Transverse colon (tissue), 4 donors: ENCODE data around the gene GLB1L2.

ENCODE experiments used
- CTCF ChIP-seq, 5 experiments: fragments of 200-600 bp in 3 of 5; fragments of 450-650 bp in 2 of 5; sonication (generic) in 3 of 5; IDR thresholded peaks; 1 replicate in 2 of 5; 2 replicates in 3 of 5; pipeline ENCODE4 v1.5.1; 2016 to 2017; ENCODE audit warnings: antibody characterized with exemption in 5 of 5, inconsistent platforms in 3 of 5, mild to moderate bottlenecking in 2 of 5, moderate library complexity in 1 of 5
- EP300 ChIP-seq: sonication (generic); formaldehyde crosslinking; IDR thresholded peaks from one replicate; pipeline ENCODE4 v1.6.1; 2017; ENCODE audit warnings: antibody characterized with exemption, low read depth
- POLR2A ChIP-seq: fragments of 450-650 bp; IDR thresholded peaks from one replicate; pipeline ENCODE4 v1.6.1; 2016; ENCODE audit warnings: antibody characterized with exemption, mild to moderate bottlenecking, moderate library complexity
- POLR2AphosphoS5 ChIP-seq, 3 donors: sonication (generic); formaldehyde crosslinking; IDR thresholded peaks; one replicate each; pipeline ENCODE4 v1.6.1; 2016; ENCODE audit warnings: antibody characterized with exemption in 3 of 3

- TF ChIP-seq CTCF (IDR thresholded peaks at IDR 0.05) (no peak), EP300 (no peak), POLR2A (no peak), POLR2AphosphoS5 (IDR thresholded peaks at IDR 0.05) (no peak)
Measured at GRCh38 chr11:134383576-134384221, 51.9 kb downstream of the GLB1L2 start.
